Inferior parietal cortex (tissue), 1 donor: ENCODE results near the gene CASKIN2.
"Not testable (repeated sequence)": the region's sequence is repeated elsewhere in the genome, so short reads cannot be mapped to it uniquely, and the experiment has no call there.

Experiments used
- DNase-seq: peaks from one replicate; pipeline ENCODE4 v3.0.0-alpha.2; 2016; ENCODE audit errors: extremely low spot score

CASKIN2 gene

GRCh38 chr17:75488693-75489510 is 26.4 kb downstream of the CASKIN2 start:
- DNase-seq = no peak

DNA sequence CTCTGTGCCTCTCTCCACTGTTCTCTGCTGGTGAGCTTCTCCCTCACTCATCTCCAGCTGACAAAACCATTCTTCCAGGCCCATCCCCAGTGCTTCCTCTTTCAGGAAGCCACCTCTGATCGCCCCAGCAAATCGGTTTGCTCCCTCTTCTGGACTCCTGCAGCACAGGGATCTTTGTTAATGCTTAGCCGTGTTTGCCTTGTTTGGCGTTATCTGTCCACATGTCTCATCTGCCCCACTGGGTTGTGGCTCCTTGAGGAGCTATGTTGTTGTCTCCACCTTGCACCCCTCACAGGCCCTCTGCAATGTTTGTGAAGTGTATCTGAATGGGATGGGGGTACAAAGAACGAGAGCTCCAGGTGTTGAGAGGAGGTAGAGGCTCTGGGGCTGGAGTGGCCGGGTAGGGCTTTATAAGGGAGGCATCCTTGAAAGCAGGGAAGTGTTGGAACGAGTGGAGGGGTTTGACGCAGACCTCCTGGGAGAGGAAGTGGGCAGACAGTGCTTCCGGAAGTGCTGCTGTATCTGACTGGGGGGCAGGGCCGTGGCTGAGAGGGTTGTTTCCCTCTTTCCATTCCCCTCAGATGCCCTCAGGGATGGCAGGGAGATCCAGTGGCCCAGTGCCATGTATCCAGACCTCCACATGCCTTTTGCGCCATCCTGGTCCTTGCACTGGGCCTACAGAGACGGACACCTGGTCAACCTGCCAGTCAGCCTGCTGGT is 27.8 kb downstream of the CASKIN2 start:
- no peak for DNase-seq

DNA sequence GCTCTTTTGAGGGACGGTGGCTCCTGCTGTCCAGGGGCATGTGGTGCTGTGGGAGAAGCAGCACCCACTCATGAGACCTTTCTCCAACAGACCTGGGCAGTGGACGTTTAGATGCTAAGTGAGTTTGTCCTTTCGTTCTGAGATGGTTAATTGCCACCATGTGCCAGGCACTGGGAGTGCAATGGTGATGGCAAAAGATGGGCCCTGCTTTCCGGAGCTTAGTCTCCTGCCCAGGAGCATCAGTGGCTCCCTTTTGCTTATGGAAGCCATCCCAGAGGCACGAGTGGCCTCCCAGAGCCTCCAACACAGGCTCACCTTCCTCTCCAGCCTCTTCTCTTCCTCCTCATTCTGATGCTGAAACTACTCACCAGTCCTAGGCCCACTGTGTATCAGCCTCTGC is 28.4 kb downstream of the CASKIN2 start:
- no peak for DNase-seq

GRCh38 chr17:75486151-75486550 is 29.2 kb downstream of the CASKIN2 start:
- no peak for DNase-seq

- no peak for DNase-seq
These were observed 29.6 kb downstream of the CASKIN2 start for GRCh38 chr17:75485688-75486087.

DNA sequence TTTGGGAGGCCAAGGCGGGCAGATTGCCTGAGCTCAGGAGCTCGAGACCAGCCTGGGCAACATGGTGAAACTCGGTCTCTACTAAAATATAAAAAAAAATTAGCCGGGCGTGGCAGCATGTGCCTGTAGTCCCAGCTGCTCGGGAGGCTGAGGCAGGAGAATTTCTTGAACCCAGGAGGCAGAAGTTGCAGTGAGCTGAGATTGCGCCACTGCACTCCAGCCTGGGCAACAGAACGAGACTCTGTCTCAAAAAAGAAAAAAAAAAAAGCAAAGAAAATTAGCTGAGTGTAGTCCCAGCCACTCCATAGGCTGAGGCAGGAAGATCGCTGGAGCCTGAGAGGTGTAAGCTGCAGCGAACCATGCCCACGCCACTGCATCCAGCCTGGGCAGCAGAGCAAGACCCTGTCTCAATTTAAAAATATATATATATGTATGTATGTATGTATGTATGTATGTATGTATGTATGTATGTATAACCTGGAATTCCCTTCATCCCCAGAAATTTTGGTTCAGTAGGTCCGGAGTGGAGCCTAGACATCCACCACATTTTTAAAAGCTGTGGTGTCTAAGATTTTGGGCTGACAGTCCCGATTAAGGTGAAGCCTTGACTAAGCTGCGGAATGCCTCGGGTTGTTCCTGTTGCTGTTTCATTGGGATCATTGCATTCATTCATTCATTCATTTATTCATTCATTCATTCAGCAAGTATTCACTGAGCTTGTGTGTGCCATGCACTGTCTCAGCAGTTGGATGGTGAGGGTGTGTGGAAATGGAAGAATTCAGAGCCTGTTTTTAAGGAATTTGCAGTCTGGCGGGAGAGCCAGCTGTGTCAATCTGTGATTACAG is 33.0 kb downstream of the CASKIN2 start:
- no peak for DNase-seq

- DNase-seq = no peak
These were observed 33.9 kb downstream of the CASKIN2 start for GRCh38 chr17:75481194-75482068.

DNA sequence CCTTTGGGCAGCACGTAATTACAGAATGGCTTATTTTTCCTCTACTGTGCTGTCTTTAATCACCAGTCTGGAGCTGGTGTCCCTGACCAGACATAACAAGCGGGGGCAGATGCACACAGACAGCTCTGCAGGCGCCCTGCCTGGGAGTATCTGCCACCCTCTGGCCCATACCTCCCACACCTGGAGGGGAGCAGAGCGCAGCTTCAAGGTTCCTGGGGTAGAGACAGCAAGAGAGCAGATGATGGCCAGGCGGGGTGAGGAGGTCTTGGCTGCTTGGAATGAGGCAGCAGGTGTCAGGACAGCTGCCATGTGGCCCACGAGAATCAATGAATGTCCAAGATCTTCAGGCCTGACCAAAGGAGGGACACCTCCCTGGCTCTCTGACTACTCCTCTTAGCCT is 35.1 kb downstream of the CASKIN2 start:
- DNase-seq = no peak

- DNase-seq = no peak
These were observed 36.8 kb downstream of the CASKIN2 start for GRCh38 chr17:75478508-75478907.

DNA sequence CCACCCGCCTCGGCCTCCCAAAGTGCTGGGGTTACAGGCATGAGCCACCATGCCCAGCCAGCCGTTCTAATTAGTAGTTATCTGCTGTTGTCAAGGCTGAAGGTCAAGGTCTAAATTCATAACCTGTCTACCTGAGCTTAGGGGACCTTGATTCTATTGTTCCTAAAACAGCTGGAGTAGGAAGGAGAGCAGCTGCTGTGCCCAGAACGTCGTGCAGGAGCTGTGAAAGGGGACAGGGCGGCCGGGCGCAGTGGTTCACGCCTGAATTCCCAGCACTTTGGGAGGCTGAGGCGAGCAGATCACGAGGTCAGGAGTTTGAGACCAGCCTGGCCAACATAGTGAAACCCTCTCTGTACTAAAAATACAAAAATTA is 37.9 kb downstream of the CASKIN2 start:
- DNase-seq = not testable (repeated sequence)

DNA sequence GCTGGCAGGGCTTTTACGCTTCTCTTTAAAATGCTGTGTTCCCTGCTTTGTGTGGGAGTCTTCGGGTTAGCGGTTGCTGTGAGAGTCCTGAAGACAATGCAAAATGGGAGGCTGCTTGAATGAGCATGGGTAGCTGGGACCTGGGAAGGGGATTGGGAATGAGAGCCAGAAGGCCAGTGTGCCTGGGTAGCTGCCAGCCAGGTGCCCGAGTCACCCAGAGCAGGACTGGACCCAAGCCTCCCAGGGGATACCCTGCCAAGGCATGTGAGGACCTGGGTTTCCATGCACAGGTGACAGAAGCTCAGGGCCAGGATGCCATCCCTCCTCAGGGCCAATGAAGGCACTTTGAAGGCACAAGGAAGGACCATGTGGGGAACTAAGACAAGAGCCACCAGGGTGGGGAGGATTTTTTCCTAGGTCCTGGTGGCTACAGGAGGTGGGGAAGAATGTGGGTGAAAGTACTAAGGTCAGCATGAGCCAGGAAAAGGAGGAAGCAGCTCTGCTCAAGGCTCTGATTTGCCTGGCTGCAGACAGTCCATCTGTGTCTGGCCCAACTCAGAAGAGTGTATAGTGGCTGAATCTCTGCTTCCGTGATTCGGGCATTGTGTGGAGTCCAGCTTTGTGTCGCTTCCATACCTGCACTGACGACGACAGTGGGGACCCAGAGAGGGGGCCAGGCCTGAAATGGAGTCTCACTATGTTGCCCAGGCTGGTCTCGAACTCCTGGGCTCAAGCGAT is 38.4 kb downstream of the CASKIN2 start:
- DNase-seq = no peak

DNA sequence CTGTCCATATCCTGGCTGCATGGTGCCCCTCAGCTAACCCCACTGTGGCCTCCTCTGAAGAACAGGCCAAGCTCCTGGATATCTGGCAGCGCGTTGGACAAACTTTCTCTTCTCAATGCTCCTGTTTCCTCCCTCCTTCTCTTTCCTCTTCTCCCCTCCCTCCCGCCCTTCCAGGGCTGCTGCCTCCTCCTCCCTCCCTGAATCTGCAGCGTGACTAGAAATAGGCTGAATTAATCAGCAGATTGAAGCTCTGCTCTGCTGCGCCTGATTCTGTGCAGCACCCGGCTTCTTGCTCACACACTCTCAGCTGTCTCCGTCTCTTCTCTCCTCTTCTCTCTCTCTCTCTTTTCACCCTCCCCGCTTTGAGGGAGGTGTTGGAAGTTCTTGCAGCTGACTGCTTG is 39.1 kb downstream of the CASKIN2 start:
- peak; percentile 75 for DNase-seq

DNA sequence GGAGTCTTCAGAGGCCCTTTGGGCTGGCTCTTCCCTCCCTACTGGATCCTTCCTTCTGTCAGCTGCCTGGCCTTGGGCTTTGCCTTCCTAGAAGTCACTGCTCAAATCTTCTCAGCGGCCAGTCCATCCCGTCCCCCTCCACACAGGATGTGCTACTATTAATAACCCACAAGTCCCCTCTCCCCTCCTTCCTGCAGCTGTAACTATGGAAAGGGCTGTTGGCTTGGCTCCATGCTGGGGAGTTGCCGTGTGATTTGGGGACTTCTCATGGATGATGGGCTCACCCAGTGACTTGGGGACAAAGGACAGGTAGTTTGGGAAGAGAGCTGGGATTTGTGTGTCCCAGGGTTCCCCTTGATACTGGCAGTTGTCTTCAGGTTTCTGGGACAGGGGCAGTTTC is 39.5 kb downstream of the CASKIN2 start:
- DNase-seq = no peak

DNA sequence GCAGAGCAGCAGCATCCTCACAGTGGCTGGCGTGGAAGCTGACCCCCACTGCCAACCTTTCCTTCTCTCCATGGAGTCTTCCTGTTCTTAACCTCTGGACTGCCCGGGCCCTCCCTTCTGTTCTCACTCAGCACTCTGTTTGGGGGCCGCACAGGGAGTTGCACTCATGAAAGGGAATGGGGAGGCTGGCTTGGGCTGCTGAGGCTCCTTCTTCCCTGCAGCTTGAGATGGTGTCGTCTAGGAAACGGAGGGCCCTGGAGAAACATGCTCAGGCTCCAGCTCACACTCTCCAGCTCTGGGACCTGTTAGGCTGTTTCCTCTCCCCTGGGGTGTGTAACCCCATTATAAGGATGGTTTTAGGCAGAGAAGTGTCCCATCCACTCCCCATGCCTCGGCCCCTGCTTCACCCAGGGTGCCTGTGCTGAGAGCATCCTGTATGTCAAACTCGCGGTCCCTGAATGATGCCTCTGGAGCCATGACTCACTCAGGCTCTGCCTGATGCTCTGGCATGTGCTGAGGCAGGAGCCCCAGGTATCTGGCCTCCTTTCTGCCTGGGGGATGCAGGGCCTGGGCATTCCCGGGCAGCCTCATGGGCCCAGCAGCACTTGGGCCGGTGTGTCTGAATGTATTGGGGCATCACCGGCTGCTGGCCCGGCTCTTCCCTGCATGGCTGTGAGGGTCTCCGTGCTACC is 40.0 kb downstream of the CASKIN2 start:
- DNase-seq = no peak

DNA sequence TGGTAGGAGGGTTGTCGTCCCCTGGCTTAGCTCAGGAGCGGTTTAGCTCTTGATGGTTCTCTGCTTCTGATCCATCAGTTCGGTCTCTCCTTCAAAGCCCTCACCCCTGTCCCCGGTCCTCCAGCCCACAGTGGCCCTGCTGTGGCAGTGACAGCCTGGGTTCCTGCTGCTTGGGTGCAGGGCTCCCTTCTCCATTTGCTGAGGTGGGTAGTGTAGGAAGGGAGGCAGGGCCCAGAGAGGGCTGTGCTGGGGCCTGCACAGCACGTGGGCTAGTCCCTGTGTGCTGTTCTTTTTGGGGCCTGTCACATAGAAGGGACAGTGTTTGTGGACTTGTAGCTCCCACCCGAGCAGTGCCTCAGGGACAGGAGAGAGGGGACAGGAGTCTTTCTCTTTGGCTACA is 40.6 kb downstream of the CASKIN2 start:
- no peak for DNase-seq

DNA sequence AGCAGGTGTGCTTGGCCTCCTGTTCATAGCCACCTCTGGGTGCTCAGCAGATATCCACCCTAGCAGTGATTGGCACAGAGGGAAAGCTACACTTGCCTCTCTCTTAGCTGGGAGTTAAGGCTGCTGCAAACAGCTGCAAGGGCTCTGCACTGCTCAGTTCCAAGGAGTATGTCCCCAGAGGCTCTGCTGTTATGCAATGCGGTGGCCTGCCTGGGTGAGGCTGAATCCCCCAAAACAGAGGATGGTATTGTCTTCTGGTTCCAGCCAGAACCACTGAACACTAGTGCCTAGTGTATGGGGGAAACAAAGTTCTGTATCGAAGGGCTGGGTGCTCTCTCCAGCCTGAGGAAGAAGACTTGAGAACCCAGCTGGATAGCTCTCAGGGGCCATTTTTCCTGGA is 42.1 kb downstream of the CASKIN2 start:
- no peak for DNase-seq

DNA sequence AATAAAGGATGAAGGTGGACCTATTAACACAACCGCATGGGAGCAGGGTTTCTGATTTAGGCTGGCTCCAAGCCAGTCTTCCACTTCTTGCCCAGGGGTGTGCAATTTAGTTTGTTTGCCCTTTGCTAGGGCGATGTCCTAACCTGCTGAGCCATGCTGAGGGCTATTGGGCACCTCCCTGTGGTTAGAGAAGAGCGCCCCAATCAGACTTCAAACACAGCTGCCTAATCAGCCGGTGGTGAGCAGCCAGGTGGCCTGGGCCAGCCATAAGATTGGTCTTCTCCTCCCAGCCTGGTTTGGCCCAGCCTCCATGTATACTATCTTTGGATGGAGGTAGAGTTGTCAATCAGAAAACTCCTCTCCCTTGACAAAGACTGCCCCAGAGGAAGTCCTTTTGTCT is 43.2 kb downstream of the CASKIN2 start:
- DNase-seq = no peak

DNA sequence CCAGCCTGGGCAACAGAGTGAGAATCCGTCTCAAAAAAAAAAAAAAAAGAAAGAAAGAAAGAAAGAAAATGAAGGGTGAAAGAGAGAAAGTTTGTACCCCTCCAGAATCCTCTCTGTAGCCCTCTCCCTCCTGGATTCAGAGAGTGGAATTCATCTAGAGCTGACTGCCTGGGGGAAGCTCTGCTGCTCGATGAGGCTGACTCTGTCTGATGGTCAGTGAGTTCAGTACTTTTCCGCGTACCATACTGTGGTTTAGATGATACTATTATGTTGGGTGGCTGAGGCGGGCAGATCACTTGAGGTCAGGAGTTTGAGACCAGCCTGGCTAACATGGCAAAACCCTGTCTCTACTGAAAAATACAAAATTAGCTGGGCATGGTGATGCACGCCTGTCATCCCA is 44.1 kb downstream of the CASKIN2 start:
- DNase-seq = no peak

GRCh38 chr17:75468779-75469373 is 46.5 kb downstream of the CASKIN2 start:
- no peak for DNase-seq

GRCh38 chr17:75468291-75468754 is 47.0 kb downstream of the CASKIN2 start:
- DNase-seq = no peak
